GM12873 (cell line): ENCODE measurements around the gene RUNX1.

Experiments
- TF ChIP-seq, protein P1 (sequence below): IDR thresholded peaks from 2 replicates; pipeline ENCODE4 v1.5.1; 2012; ENCODE audit warnings: low read depth, mild to moderate bottlenecking, moderate library complexity, low read length, control low read depth; ENCODE audit not compliant: insufficient read depth; ENCODE audit errors: missing control alignments

Gene RUNX1

DNA sequence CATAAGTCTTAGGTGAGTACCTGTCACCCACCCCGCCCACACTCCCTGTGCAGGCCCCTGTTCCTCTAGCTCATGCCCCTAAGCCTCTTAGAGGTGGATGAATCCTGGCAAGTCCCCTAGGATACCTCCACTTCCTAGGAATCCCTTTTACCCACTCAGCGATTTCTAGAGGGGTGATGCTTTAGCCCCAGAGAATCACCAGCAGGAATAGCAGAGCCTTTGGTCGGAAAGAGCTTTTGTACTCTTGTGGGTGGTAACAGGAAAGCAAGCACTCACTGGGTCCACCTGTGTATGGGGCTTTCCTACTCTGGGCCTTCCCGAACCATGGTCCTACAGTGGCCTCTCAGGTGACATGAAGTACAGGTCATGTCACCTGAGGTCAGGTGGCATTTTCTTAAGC, 207.9 kb downstream of the RUNX1 start:
- TF ChIP-seq, protein P1, sequence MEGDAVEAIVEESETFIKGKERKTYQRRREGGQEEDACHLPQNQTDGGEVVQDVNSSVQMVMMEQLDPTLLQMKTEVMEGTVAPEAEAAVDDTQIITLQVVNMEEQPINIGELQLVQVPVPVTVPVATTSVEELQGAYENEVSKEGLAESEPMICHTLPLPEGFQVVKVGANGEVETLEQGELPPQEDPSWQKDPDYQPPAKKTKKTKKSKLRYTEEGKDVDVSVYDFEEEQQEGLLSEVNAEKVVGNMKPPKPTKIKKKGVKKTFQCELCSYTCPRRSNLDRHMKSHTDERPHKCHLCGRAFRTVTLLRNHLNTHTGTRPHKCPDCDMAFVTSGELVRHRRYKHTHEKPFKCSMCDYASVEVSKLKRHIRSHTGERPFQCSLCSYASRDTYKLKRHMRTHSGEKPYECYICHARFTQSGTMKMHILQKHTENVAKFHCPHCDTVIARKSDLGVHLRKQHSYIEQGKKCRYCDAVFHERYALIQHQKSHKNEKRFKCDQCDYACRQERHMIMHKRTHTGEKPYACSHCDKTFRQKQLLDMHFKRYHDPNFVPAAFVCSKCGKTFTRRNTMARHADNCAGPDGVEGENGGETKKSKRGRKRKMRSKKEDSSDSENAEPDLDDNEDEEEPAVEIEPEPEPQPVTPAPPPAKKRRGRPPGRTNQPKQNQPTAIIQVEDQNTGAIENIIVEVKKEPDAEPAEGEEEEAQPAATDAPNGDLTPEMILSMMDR = no peak

DNA sequence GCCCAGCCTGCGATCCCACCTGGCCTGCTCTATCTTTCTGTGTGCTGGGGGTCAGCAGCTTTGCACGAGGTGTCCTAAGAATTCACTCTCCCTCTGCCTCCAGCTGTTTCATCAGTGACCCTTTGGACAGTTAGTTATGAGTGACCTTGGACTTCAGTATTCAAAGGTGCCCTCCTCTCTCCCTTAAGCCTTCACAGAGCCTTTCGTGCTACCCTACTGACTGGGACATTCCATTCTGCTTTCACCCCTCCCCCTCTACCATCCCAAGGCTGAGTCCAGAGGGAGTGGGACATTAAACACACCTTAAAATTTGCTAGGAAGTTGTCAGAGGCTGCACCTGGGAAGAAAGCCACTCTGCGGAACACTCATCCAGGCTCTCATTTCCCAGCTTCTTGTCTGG, 208.4 kb downstream of the RUNX1 start:
- TF ChIP-seq, protein P1 = no peak

DNA sequence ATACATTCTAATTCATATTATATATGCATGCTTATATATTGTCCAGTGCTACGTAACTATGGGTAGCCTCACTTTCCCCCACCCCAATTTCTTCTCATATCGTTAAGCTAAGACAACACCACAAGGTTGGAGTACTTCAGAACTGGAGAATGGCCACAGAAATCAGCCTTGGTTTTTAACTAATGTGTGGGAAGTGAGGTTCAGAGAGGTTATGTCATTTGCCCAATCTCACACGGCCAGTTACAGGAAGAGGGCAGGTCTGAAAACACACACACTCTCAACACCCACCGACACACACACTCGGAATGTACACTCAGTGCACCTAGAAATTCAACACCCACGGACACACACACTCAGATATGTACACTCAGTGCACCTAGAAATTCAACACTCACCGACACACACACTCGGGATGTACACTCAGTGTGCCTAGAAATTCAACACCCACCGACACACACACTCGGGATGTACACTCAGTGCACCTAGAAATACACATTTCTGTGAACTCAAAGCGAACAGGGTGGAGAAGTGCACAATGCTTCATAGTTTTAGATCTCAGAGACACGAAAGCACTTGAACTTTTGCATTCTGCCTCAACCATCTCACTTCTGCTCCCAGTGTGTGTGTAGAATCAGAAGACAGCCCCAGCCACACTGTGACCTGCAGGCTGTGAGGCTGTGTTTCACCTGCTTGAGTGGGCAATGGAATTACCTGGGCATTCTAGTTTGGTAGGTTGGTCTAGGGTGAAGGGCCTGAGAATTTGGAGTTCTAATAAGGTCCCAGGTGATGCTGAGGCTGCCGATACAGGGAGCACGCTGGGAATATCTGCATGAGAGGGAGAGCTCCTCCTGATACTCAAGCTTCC, 209.9 kb downstream of the RUNX1 start:
- TF ChIP-seq, protein P1 = no peak

GRCh38 chr21:34836933-34837505, 212.1 kb downstream of the RUNX1 start:
- TF ChIP-seq, protein P1 = no peak

DNA sequence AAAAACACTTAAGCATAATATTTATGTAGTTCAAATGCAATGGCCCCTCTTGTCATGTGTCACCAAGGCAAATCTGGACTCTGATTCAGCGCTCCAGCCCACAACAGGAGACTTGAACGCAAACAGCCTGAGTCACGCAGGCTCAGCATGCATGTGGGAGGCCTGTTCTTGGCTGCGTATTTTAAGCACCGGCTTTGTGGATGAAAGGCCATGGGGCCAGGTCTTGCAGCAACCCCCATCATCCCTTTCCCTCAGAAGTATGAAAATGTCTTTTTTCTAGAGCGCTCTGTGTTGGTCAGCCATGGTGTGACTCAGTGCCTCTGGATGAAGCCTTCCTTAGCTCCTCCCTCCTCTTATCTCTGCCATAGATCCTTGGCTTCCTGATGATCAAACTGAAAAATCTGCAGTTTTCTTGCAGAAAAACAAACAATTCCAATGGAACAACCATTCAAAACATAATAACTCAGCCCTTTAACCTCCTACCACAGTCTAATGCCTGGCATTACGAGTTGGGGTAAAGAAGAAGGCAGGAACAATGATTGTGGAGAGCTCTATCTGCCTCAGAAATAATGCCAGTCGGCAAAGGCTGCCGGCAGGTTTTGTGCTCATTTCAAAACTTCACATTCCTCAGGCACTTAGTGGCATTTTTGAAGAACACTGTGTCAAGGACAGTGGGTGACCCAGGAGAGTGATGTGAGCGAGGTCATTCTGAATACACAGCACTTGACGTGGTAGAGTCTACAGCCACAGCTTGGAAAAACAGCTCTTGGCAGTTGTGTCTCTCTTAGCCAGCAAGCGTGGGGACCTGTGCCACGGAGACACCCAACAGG, 212.8 kb downstream of the RUNX1 start:
- TF ChIP-seq, protein P1 = no peak

DNA sequence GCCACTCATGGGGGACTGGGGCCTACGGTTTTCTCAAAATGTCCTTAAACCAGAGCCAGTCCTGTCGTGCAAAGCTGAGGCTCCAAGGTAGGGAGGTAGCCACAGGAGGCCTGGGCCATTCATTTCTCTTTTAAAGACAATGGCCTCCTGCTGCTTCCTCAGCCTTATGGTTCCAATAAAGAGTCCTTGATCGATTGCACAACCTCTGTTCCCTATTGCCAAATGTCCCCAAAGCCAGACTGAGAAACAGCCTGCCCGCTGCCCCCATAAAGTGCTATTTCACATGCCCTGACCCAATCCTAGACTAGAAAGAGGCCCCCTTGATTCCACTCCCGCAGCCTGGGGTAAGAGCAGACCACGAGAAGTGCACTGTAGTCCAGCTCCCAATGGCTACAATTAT, 213.6 kb downstream of the RUNX1 start:
- TF ChIP-seq, protein P1 = no peak
